NCI-H82 (cell line): ENCODE measurements around the gene NRARP.

ENCODE experiments used
- DNase-seq: peaks from one replicate; lab custom pipeline; 2025; lab: John Stamatoyannopoulos, UW

Gene NRARP

DNA sequence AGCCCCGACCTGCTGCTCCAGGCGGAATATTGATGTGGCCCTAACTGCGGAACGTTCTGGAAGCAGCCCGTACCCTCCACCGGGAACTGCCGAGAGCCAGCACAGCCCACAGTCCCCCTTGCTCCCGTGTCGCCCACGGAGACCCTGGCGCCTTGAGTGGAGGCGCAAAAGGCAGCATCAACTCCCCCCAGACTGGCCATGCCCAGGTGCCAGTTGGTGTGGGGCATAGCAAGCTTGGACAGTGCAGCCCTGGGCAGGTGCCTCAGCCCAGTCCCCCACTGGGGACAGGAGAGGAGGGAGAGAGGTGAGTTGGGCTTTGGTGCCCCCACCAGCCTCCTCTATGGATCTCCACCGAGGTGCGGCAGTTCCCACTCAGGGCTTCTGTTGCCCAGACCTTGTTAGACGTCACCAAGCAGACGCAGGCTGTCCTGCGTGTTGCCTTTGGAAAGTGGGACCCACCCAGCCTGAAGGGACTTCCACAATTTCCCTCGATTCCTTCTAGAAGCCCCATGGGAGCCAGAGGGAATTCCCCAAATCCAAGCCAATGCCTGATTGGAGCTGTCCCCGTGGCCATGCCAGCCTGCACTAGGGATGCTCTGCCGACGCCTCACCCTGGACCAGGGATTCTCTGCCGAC lies 19.8 kb upstream of the NRARP start:
- no peak for DNase-seq

DNA sequence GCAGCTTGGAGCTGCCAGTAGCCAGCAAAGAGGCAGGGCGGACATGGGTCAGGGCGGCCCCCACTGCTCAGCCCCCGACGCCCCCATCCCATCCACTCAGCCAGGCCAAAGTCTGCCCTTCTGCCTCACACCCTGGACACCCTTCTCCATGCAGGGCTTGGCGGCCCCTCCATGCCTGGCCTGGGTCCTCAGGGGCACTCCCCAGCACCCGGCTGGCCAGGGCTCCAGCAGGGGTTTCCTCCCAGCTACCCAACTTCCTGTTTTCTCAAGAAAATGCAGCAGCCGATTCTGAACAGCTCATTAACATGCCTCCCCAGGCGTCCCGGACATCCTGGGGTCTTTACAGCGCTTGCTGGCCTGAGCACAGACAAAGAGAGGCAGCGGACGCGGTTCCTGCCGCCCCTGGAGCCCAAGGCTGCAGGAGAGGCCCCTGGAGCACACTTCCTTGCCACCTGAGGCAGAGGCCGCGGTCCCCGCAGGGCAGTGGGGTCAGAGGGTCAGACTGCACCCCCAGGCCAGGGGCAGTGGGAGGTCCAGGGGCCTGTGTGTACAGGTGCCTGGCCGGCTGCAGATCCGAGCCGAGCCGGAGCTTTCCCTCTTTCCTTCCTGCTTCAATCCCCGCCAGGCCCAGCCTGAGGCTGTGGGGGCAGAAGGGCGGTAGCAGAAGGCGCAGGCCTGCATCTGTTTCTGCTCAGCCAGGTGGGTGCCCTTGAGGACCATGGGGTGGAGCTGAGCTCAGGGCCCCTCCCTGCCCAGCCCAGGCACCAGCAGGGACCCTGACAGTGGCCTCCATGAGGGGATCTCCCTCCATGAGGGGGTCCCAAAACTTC lies 18.7 kb upstream of the NRARP start:
- DNase-seq: no peak

DNA sequence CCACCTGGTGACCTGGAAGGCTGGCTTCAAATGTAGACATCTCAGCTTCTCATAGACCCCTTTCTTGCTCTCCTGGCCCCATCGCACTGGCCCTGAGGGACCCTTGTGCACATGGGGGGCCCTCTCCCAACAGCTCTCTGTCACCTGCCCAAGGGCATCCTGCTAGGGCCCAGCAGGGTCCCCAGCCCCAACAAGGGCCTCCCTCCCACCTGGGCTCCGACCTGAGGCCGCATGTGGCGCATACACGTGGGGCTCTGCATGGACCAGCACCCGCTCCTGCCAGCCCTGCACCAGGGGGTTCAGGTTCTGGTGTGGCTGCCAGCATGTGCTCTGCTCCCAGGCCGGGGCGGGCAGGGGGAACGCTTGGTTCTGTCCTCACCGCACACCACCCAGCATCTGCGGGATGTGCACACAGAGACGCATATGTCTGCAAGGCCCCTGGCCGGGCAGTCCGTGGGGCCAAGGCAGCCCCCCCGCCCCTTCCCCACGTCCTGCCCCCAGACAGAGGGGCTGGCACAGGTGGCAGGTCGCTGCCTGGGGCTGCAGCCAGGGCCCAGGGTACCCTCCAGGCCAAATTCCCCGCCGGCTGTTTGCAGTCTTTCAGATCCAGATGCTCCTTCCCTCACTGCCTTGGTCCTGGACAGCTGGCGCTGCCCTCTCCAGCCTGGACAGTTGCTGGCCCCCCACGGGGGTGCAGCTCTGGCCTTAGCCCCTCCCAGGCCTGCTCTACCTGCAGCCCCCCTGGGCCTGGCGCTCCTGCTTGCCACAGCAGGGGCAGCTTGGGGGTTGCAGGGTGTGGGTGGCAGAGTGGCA lies 17.9 kb upstream of the NRARP start:
- no peak for DNase-seq

DNA sequence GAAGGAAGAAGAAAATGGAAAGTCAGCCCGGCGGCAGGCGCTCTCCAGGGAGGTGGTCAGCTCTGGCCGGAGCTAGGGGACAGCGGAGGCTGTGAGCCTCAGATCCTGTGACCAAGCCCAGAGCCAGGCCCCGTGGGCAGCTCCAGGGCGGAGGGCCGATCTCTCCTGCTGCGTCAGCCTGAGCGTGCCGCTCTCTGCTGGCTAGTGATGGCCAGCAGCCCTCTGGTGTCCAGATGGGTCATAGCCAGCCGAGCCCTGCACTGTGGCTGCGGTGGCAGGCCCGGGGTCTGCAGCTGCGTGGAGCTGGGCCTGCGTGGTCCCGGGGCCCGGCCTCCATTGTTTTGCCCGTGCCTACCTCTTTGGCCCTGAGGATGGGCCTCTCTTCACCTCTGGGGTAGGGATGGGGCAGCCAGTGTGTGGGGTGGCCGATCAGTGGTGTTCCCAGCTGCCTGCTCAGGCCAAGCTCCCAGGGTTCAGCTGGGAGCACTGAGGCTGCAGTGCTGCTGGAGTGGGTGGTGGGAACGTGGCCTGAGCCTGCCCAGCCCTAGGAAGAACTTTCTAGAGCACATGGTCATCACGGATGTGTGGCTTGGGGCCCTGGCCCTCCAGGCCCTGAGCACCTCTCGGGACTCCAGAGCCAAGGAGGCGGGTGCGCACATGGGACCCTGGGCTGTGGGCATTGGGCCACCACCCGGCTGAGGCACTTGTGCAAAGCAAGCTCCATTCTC lies 17.1 kb upstream of the NRARP start:
- no peak for DNase-seq

DNA sequence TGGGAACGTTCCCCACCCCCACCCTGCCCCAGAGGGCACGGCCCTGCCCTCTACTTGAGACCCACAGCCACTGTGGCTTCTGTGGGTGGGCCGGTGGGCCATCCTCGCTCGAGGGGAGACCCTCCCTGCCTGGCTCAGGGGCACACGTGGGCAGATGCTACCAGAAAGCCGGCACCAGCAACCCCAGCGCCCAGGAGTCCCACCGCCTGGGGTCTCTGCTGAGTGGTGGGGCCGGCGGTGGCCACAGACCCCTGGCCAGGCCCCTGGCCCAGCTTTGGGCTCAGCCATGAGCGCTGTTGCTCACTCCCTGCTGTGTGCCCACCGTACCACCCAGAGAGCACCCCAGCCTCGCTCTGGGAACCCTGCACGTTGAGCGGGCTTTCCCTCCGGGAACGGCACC lies 16.5 kb upstream of the NRARP start:
- no peak for DNase-seq

DNA sequence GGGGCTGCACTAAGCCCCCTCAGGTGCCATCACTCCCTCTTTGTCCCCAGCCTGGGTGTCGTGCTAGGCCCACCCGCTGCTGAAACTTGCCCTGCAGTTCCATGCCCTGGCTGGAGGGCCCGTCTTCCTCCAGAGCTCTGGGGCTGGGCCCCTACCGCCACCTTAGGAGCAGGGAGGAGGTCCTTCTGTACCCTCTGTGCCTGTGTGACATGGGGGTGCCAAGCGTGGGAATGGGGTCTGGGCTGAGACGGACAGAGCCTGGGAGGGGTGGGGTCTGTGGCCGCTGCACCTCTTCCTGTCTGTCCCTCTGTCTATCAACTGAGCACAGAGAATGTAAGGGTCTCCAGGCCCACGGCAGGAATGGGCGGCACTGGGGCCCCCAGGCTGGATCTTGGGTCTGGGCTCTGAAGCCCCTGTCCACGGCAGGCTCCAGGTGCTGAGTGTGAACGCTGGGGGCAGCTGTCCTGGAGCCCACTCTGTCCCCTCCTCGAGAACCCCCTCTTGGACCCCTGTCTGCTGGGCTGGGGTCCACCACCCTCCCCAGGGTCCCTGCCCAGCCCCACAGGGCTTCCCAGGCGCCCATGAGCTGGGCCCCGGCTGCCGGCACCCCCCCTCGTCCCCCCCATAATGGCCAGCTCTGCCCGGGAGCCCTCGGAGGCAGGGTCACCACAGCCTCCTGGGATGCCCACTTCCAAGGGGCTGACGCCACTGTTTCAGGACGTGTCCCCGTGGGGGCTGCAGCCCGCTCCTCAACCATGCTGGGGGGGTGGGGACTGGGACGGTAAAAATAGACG lies 15.8 kb upstream of the NRARP start:
- no peak for DNase-seq

DNA sequence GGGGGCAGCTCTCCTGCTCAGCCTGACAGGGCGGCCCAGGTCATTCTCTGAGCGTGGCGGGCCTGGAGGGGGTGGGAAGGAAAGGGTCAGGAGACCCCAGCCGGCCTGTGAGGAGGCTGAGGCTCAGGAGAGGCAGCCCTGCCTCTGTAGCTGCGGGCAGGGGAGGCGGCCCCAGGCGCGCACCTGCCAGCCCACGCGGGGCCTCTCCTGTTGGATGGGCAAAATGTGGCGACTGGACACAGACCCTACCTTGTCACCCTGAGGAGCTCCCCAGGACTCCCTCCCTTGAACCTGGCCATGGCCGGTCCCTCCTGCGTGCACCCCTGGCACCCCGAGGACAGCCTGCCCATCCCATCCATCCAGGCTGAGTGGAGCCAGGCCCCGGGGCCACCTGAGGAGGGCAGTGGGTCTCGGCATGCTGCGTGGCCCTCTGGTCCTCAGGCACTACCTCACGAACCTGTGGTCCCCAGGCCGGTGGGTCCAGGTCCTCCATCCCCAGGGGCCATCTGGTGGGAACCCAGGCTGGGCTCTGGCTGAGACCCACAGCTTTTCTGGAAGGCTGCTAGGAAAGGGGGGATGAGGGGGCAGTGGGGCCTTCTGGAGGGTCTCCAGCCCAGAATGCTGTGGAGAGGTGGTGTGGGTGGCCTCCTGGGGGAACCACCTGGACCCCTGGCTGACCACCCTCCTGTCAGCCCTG lies 15.1 kb upstream of the NRARP start:
- DNase-seq: no peak

DNA sequence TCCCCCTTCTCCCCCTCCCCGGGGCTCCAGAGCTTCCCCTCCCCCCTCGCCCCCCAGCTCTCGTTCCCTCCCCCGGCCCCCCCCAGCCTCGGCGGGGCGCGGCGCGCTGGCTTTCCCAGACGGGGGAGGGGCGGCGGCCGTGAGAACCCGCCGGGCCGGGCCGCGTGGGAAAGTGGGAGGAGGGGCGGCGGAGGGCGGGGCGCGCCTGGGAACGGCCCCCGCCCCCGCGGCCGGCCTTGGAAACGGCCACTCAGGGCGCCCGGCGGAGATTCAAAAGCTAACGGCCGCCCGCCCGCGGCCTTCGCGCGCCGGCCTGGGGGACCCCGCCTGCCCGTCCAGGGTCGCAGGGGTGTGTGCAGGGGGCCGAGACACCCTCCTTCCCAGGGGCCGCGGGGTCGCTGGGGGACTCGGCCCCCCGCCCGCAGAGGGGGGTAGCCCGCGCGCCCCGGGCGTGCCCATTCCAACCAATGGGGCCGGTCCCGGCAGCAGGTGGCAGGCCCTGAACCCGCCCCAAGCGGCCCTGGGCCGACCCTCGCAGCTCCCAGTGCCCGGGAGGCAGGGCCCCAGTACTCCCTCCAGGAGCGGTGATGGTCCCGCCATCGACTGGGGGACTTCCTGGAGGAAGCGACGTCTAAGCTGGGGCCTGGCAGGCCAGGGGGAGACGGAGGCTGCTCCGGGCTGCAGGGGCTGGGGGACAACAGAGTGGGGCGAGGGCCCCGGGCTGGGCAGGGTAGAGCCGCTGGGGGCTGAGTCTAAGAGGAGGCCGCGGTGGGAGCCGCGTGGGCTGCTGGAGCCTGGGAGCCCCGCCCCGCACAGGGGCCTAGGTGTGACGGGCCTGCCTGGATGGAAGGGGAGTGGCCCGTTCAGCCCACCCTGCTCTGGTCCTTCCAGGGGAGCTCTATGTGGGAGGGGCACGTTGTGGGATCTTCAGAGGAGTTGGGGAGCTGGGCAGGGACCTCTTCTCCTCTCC lies 14.2 kb upstream of the NRARP start:
- DNase-seq: peak; percentile 60

DNA sequence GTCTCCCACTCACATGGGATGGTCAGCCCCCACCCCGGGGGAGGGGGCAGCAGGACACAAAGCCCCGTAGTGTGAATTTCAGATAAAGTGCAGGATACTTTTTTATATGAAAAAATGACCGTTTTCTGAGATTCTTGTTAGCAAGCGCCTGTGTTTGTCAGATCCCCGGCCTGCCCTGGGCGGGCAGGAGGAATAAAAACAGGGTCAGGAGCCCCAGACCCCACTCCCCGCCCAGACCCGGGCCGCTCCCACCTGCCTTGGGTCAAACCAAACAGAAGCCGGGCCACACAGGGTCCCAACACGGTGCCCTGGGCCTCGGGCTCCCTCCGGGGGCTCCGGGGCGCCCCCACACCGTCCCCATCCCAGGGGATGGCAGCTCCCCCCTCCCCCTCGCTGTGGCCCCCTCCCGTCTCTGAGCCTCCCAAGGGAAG lies 13.5 kb upstream of the NRARP start:
- DNase-seq: no peak

DNA sequence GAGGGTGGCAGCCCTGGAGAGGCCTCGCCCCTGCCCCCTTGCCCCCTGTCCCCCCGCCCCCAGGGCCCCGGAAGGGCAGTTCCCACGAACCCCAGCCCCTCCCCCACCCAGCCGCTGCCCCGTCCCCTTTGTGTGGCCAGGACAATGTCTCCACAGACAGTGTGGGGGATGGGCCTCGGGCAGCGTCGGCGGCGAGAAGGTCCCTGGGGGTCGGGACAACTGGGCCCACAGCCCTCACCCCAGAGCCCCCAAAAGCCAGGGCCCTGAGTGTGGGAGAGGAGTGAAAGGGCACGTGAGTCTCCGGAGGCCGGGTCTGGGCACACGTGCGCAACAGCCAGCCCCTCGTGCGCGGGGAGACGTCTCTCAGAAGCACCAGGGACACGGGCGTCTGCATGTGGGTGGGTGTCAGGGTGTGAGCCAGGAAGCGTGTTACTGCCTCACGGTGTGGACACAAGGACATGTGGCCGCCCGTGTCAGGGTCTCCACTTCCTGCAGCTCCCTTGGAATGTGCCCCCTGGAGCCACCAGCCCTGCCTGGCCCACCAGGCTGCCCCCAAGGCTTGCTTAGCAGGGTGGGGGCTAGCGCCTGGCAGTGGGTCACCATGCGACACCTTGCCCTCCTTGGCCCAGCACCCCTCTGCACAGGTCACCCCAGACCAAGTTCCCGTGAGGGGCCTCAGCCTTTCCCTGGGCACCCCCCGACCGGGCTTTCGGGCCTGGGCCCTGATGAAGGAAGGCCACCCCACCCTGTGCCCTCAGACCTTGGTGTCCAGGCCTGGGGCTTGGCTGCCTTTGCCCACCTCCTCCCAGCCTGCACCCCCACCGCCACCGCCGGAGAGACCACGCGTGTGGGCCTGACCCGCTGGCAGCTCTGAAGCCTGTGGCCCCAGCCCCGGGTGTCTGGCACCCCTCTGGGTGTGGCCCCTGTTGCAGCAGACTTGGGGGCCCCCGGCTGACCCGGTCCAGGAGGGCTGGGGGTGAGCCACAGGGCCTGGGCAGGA lies 12.8 kb upstream of the NRARP start:
- no peak for DNase-seq

DNA sequence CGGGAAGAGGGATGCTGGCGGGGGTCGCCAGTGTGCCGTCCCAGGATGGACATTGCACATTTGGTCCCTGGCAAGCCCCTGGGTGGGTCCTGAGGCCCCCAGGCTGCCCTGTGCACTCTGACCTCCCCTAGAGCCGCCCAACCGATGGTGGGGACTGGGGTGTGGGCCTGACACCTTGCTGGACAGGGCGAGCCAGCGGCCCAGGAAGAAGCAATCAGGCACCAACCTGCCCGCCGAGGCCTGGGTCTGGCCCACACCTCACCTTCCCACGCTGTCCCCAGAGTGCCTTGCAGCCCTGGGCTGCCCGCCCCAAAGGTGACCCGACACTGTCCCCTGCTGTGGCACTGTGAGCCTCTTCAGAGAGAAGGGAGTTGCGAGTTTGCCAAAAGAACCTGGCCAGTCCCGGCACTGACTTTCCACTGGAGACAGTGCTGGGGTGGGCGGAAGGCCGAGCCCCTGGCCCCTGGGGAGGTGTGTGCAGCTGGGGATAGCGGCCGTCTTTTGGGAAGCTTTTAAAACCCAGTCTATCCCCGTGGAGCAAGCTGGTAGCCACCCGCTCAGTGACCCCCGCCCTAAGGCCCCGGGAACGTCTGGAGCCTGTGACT lies 12.0 kb upstream of the NRARP start:
- DNase-seq: no peak

DNA sequence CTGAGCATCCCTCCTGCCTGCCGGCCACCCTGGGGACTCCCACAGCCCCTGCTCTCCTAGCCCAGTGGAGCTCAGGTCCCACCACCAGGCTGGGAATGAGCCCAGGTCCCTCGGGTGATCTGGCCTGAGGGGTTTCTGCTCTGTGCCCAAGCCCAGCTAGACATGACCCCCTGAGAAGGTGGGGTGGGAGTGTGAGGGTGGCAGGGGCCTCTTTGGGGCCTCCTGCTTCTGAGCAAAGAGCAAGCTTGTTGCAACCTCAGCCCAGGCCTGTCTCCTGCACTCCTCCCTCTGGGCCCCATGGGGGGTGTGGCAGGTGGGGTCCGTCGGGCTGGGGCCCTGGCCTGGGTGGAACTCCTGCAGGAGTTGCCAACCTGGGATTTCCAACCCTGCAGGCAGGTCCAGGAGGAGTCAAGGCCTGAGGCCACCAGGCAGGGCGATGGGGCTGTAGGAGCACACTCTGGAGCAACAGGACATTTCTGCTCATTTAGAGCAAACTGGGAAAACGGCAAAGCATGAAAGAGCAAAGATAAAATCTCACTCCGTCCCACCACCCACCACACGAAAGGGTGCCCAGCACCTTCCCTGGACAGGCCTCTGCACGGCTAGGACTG lies 11.4 kb upstream of the NRARP start:
- no peak for DNase-seq

DNA sequence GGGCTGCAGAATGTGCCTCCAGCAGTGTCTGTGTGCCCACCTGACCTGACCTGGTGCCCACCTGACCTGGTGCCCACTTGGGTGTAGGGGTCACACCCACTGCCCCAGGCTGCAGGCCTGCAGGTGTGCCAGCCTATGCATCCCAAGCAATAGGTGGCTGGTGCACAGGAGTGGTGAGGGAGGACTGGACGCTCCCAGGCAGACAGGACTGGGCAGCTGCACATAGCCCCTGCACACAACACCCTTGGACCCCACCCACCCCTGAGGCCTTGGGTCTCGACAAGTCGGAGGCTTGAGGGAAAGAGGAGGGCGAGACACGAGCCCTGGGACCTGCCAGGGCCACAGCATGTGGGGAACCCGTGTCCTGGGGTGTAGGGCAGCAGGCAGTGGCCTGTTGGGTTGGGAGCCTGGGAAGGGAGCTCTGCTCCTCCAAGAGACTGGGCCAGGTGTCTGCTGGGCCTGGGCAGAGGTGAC lies 10.8 kb upstream of the NRARP start:
- no peak for DNase-seq

DNA sequence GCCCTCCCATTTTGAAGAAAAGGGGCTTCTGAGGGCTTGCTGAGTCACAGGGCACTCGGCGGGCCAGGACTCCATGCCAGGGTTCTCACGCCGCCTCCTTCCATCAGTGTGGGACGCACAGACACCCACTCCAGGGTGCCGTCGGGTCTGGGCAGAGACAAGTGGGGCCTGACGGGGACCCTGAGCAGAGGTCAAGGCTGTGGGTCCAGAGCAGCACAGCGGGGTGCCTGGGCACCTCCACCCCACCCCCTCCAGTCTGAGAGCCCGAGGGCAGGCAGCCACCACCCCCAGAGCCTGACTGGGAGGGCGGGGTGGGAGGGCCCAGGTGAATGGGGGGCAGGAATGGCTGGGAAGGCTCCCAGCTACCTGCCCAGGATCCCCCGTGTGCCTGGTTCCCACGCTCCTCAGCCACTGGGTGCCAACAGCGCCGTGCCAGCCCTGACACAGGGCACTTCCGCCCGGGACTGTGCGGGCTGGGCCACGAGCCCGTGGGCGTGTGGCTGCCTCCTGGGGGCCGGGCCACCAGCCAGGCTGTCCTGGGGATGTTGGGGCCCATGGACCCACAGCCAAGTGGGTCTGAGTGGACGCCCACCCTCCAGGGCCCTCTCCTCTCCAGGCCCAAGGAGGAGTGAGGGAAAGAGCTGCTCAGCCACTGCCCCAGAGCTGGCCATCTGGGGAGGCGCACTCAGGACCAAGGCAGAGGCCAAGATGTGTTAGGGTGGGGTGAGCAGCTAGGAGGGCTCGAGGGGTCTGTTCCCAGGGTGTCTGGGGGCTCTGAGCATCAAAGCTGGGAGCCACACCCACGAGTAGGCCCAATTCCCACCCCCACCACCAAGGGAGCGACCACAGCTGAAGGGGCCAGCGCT lies 10.1 kb upstream of the NRARP start:
- DNase-seq: no peak

DNA sequence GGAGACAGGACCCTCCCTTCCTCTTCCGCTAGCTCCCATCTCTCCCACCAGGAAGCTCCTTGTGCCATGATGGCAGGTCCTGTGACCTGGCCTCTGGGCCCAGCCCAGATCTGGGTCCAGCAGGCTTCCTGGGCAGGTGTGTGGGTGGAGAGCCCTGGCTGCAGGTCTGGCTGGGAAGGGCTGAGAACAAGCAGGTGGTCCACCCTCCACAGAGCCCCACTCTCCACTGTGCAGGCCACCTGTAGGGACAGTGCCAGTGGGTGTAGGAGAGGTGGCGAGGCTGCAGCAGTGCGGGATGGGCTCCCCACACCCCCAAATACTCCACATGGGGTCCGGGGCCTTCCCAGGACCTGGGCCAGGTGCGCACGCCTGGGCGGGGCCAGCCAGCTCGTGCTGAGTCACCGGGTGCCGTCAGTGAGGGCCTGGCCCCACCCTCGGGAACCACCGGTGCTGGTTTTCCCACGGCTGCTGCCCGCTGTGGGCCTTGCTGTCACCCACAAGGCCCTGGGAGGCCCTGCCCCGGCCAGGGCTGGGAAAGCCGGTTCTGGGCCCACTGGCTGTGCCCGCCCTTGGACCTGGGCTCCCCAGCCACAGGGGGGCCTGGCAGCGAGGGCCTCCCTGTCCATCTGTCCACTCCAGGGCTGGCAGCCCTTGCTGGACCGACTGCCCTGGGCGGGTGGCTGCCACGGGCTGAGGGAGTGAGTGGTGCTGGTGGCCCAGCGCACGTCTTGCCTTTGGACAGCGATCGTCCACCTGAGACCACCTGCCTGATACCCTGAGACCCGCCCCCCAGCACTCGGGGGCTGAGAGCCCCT lies 9.3 kb upstream of the NRARP start:
- DNase-seq: no peak
